GM18873 (cell line): ENCODE data around the gene ATP6V0C.
"Not testable (repeated sequence)": the region's sequence is repeated elsewhere in the genome, so short reads cannot be mapped to it uniquely, and the experiment has no call there.

Experiments
- ATAC-seq: cut with Tn5 transposase; IDR thresholded peaks from one replicate; pipeline ENCODE4 v1.9.1; 2021; ENCODE audit warnings: mild to moderate bottlenecking, moderate library complexity, moderate number of reproducible peaks; ENCODE audit not compliant: unreplicated experiment, low FRiP score

ATP6V0C gene

GRCh38 chr16:2524339-2524938 lies 10.7 kb downstream of the ATP6V0C start:
- no peak for ATAC-seq

GRCh38 chr16:2526135-2526534 lies 12.4 kb downstream of the ATP6V0C start:
- ATAC-seq = no peak

DNA sequence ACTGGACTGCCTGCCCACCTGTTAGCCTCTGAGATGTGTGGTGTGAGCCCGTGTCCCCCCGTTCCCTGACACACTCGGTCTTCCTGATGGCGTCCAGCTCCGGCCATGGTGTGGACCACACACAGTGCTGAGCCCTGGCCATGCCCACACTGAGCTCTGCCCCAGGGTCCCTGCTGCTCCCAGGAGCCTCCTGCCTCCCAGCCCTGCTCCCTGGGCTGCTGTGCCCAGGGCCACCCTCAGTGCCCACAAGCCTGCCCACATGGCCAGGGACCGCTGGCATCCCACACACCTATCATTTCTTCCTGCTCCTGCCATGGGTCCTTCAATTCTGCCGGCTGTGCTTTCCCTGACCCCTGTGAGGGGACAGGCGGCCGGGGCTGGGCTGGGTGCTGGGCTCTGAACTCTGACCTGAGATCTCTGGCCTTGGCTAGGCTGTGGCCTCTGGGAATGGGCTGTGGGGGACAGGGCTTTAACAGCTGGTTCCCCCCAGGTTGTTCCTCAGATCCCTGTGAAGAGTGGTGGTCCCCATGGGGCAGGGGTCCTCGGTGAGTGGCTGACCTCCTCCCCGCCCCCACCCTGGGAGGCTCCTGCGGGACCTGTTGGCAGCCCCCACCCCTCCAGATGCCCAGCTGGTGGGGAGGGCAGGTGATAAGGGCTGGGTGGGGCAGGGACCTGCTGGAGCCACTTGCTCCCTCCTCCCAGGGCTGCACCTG lies 13.5 kb downstream of the ATP6V0C start:
- no peak for ATAC-seq

GRCh38 chr16:2527784-2528100 lies 14.0 kb downstream of the ATP6V0C start:
- no peak for ATAC-seq

- ATAC-seq = no peak
Observed at GRCh38 chr16:2528161-2529060, 14.7 kb downstream of the ATP6V0C start.

DNA sequence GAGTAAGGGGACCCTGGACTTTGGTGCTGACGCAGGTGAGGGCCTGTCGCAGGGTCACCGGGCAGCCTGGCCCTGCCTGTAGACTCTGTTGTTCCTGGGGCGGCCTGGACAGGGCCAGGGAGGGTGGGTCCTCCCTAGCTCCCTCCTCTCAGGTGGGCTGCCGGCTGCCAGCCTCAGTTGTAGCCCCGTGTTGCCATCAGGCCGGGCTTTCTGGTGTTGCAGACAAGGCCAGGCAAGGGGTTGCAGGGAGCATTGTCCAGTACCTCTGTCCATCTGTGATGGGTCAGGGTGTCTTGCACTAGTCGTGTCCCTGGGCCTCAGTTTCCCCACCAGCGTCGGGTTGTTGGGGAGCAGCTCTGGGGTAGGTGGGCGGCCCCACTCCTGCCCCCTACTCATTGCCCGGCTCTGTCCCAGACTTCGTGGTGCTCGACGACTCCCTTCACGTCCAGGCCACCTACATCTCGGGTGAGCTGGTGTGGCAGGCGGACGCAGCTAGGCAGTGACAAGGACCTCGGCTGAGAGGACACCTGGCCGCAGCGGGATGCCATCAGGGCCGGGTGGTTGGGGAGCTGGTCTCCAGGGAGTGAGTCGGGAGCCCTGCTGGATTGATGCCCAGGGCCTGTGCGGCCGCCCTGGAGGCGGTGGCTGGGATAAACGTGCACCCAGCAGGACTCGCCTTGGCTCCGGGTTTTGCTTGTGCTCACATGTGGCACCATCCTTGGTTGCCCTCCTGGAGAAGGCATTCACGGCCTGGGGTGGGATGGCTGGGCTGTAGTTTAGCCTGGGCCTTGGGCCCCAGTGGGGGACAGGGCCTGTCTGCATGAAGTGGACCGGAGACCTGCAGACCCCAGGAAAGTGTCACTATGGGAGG lies 15.5 kb downstream of the ATP6V0C start:
- no peak for ATAC-seq

DNA sequence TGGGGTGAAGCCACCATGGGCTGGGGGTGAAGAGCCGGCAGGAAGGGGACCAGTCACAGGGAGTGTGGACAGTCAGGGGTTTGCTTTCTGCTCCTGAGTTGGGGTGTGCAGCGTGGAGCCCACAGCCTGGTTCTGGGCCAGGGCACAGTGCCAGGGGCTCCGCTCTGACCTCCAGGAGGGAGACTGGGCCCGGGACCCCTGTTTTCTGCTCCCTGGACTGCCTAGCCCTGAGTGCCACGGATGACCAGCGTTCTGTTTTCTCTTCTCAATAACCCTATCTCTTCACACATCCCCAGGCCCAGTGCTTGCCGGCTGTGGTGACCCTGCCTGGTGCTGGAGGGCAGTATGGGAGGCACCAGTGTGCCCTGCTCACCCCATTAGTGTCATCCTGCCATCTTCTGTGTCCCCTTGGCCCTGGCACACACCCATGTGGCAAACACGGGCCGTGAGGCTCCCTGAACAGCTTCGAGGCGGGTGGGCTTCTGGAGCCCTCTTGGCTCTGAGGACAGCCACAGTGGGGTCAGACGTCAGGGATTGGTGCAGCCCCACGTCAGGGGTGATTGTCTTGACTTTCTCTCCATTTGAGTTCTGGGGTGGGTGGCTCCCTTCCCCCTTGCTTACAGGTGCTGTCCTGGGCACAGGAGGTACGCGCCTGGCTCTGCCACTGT lies 16.3 kb downstream of the ATP6V0C start:
- ATAC-seq = no peak

DNA sequence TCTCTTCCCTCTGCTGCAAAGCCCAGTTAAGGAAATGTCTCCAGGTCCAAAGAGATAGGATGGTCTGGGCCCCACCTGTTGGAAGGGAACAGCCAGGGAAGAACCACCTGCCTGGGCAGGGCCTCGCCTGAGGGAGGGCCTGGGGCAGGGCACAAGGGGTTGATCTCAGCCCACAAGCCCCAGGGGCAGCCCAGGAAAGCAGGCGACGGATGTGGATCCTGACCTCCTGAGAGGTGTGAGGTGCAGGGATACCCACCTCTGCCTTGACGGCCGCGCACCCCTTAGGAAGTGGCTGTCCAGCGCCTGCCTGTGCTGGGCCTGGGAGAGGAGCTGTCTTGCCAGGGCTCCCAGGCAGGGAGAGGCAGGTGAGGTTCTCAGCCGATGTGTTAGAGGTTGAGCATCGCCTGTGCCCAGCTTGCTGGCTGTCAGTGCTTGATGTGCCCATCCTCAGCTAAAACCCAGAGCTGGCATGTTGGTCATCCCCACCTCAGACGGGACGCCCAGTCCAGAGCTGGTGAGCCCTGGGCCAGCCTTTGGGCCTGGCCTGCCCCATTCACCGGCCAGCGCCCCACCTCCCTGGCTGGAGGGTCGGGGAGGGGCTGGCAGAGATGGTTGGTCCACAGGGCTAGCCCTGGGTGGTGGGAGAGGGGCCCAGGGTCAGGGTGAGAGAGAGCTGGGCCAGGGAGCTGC lies 17.0 kb downstream of the ATP6V0C start:
- ATAC-seq = no peak

DNA sequence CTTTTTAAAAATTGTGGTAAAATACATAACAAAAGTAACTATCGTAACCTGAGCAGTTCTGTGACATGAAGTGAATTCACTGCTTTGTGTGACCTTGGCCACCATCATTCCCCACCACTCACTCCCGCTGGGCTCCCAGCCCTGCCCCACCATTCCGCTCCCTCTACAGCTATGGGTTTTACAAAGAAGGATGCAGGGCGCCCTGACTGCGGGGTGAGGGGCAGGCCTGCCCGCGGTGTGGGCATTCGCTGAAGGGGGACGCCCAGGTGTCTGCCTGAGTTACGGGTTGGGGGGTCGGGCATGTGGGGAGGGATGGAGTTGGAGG lies 17.6 kb downstream of the ATP6V0C start, which contains the start of gene CEMP1:
TSS of gene CEMP1 (minus strand) at position 38 of the 325 bp plus-strand sequence. CDS start 335 bp downstream, outside the sequence.
- ATAC-seq = peak; percentile 1

GRCh38 chr16:2531696-2532493 lies 18.1 kb downstream of the ATP6V0C start:
- peak; percentile 67 for ATAC-seq

- no peak for ATAC-seq
Observed at GRCh38 chr16:2532494-2533141, 18.9 kb downstream of the ATP6V0C start.

- ATAC-seq = not testable (repeated sequence)
Observed at GRCh38 chr16:2533142-2533755, 19.5 kb downstream of the ATP6V0C start.

DNA sequence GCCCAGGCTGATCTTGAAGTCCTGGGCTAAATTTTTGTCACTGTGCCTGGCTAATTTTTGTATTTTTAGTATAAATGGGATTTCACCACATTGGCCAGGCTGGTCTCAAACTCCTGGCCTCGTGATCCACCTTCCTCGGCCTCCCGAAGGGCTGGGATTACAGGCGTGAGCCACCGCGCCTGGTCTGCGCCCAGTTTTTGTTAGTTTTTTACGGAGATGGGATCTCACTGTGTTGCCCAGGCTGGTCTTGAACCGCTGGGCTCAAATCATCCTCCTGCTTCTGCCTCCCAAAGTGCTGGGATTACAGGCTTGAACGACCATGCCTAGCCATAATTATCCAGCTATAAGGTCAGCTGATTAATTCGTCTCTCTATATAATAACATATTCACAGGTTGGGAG lies 20.2 kb downstream of the ATP6V0C start:
- no peak for ATAC-seq

GRCh38 chr16:2534335-2534734 lies 20.6 kb downstream of the ATP6V0C start:
- ATAC-seq = not testable (repeated sequence)

GRCh38 chr16:2535625-2536013 lies 21.9 kb downstream of the ATP6V0C start:
- ATAC-seq = no peak

DNA sequence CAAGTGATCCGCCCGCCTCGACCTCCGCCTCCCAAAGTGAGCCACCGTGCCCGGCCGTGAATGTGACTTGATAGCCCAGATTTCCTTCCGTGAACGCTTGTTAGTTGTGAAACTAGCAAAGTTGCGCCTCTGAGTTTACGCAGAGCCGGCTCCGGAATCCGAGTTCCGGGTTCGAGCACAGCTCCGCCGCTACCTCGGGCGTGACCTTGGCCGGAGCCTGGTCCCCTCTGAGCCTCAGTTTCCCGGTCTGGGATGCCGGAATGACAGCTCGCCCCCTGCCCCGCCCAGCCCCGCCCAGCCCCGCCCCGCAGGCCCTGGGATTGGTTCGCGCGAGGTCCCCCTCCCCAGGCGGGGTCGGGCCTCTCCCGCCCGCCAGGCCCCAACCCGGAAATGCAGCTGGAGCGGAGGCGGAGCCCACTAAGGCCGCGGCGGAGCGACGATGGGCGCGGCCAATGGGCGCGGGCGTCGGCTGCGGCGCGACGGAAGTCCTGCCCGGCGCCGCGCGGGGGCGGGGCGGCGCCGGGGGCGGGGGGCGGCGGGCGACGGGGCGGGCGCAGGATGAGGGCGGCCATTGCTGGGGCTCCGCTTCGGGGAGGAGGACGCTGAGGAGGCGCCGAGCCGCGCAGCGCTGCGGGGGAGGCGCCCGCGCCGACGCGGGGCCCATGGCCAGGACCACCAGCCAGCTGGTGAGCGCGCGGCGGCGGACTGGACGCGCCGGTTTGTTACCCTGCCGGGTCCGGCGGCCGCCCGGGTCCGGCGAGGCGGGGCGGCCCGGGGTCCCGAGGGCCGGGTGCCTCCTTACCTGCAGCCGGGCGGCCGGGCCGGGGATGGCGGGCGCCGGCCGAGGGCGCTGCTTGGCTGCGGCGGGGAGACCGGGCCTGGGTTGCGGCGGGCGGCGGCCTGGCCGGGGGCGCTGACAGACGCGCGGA lies 24.0 kb downstream of the ATP6V0C start, which contains the start of gene PDPK1:
TSS of gene PDPK1 (plus strand) at position 571 of the 929 bp plus-strand sequence. CDS start at position 663, 92 bp downstream.
- ATAC-seq = peak; percentile 70
